ENCODE results near the gene KCNQ1.

DNA sequence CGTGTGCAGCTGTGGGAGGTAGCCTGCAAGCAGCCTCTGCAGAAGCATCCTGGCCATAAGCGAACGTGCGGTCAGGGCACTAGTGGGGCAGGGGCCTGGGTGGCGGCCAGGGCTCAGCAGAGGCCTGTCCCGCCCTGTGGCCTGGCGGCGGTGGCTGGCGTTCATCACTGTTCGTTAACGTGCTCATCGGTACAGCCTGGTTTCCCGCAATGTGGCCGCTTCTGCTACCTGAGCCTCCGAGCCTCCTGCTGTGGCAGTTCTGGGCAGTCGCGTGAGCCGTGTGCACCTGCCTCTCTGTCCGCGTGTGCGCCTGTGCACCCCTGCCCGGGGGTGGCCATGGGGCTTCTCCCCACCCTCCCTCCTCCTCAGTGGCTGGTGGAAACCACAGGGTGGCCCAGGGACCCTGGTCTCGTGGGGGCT, 137.1 kb downstream of the KCNQ1 start:
- TF ChIP-seq EZH2phosphoT487 (IDR thresholded peaks at IDR 0.05; ENCODE audit: insufficient read depth, low read depth) (no peak), EZH2 (IDR thresholded peaks at IDR 0.05; ENCODE audit: insufficient read depth, poor library complexity, severe bottlenecking) (no peak)
